Stimulated activated CD8-positive, alpha-beta memory T cell treated with anti-CD3 and anti-CD28 coated beads, Interleukin-12 subunit alpha, Interleukin-12 subunit beta, amount 100 ng/mL, for 24 hours (primary cell): ENCODE data around the gene HSH2D.
"Not testable (repeated sequence)": the region's sequence is repeated elsewhere in the genome, so short reads cannot be mapped to it uniquely, and the experiment has no call there.

Source experiments
- DNase-seq: peaks from one replicate; pipeline ENCODE4 v3.0.0-alpha.2; 2020; ENCODE audit errors: extremely low read depth

Gene HSH2D

DNA sequence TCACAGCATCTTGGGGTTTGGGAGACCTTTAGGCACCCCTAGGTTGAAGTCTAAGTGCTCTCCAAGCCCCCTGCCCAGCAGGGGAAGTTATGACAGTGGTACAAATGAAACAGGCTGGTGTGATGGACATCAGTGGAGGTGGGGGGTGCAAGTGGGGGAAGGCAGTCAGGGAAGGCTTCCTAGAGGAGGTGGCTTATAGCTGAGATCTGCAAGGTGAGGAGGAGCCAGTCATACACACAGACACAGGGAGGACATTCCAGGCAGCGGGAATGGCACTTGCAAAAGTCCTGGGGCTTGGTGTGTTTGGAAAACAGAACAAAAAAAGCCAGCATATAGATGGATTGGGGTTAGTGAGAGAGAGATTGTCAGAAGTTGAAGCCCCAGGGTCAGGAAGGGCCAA lies 11.6 kb downstream of the HSH2D start:
- no peak for DNase-seq

DNA sequence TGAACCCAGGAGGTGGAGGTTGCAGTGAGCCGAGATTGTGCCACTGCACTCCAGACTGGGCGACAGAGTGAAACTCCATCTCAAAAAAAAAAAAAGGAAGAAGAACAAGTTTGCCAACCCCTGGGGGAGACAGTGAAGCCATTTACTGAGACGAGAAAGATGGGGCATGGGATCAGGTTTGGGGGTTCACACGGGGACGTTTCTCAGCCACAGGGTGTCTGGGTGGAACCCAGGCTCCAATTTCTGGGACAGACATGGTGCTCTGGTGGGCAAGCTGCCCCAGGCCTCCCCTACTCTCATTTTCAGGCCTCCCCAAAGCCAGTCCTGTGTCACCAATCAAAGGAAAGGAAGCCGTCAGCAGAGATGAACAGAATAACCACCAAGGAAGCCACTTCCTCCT lies 13.4 kb downstream of the HSH2D start:
- no peak for DNase-seq

DNA sequence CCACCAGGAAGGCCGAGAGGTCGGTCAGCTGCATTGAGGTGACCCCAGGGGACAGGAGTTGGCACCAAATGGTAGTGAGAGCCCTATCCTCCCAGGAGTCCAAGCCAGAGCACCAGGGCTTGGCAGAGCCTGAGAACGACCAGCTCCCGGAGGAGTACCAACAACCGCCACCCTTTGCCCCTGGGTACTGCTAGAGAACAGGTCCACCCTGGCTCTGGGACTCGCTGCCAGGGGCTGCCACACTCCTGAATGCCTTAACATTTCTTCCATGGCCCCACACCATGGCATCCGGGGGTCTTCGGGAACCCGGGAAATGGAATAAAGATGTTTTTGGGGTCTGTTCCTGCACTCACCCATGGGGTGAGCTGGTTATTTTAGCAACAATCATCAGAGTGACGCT lies 14.1 kb downstream of the HSH2D start:
- no peak for DNase-seq

DNA sequence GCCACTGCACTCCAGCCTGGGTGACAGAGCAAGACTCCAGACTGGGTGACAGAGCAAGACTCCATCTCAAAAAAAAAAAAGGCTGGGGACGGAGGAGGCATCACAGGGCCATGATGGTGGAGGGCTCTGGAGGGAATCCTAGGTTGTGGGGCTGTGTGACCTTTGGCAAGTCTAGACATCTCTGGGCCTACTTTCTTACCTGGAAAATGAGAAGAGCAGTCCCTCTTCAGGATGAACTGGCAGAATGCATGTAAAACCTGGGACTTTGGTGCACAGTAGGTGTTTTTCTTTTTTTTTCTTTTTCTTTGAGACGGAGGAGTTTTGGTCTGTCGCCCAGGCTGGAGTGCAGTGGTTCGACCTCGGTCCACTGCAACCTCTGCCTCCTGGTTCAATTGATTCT lies 16.2 kb downstream of the HSH2D start:
- DNase-seq = no peak

DNA sequence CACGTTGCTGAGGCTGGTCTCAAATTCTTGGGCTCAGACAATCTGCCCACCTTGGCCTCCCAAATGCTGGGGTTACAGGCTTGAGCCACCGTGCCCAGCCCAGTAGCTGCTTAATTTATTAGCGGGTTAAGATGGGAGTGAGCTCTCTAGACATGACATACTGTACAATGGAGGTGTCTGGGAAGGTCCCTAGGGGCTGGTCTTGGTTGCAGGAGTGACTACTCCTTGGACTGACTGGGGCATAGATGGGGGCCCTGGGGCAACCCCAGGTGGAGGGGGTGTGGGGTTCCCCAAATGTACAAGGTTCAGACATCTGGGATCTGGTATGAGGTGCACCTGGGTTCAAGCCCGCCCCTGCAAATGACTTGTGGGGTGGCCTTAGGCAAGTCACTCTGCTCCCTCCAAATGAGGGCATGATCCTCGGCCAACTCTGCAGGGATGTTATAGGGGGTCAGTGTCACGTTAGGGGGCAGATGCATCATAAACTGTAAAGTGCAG lies 17.0 kb downstream of the HSH2D start:
- DNase-seq = no peak

DNA sequence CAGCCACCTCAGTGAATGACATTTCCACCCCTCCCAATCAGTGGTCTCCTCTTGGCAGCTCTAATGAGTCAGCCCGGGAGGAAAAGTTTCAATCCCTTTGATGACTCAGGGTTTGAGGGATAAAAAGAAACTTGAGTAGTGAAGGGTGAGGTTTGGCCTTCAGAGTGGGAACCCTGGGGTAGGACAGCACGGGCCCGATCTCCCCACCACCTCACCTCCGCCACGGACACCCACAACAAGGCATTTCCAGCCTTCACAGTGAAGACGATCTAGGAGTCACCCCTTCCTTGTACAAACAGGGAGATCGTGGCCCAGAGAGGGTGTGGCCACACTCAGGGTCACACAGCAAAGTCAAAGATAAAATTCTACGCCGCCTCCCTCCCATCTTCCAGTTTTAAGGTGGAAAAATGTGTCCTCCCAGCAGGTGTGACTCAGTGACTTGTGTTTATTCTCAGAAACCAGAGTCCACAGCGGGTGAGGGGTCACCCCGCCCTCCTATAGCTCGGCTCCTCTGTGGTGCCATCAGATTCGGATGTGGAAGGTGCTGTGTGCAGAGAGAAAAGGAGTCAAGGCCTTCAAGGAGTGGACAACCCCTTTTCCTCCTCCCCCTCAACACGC lies 17.6 kb downstream of the HSH2D start:
- DNase-seq = peak; percentile 14

DNA sequence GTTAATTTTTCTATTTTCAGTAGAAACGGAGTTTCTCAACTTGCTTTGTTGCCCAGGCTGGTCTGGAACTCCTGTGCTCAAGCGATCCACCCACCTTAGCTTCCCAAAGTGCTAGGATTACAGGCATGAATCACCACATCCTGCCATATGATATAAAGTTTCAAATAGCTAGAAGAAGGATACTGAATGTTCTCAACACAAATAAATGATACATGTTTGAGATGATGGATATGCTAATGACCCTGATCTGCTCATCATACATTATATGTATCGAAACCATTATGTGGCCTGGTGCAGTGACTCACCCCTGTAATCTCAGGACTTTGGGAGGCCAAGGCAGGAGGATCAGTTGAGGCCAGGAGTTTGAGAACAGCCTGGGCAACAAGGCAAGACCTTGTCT lies 18.4 kb downstream of the HSH2D start:
- DNase-seq = no peak

DNA sequence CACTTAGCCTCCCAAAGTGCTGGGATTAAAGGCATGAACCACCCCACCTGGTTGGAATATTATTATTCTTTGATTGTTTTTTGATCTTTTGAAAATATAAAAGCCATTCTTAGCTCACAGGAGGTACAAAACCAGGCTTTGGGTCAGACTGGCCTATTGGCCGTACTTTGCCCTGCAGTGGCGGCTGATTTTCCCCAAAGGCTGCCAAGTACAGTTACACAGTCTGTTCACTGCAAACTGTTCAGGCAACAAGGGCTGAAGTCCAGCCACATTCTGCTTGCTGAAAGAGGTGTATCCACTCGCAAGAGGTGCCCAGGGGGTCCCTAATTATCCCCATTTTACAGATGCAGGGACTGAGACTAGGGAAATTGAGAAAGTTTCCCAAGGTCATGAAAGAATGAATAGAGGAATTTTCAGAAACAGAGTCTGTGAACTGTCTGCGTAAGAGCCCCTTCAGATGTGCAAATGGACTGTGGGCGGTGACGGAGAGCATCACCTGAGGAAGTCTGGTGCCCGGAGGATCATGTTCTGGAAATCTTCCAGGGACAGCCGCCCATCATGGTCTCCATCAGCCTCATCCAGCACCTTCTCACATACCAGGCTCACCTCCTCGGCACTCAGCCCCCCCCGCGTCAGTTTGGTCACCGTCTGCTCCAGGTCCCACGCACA lies 20.9 kb downstream of the HSH2D start:
- no peak for DNase-seq

DNA sequence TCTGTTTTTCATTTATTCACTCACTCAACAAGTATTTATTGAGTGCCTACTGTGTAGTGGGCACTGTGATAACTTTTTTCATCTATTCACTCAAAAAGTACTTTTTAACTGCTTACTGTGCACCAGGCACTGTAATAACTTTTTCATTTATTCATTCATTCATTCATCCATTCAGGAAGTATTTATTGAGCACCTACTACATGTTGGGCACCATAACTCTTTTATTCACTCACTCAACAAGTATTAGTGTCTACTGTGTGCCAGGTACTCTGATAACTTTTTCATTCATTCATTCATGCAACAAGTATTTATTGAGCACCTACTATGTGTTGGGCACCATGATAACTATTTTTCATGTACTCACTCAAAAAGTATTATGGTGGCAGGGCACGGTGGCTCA lies 22.9 kb downstream of the HSH2D start:
- DNase-seq = no peak

DNA sequence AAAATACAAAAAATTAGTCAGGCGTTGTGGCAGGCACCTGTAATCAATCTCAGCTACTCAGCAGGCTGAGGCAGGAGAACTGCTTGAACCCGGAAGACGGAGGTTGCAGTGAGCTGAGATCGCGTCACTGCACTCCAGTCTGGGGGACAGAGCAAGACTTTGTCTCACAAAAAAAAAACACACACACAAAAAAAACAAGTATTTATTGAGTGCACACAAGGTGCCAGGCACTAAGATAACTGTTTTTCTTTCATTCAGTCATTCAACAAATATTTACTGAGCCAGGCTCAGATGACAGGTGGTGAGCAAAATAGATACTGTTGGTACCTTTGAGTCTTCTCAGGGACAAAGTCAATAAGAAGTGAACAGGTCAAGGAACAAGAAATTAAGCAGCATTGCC lies 23.6 kb downstream of the HSH2D start:
- DNase-seq = no peak

DNA sequence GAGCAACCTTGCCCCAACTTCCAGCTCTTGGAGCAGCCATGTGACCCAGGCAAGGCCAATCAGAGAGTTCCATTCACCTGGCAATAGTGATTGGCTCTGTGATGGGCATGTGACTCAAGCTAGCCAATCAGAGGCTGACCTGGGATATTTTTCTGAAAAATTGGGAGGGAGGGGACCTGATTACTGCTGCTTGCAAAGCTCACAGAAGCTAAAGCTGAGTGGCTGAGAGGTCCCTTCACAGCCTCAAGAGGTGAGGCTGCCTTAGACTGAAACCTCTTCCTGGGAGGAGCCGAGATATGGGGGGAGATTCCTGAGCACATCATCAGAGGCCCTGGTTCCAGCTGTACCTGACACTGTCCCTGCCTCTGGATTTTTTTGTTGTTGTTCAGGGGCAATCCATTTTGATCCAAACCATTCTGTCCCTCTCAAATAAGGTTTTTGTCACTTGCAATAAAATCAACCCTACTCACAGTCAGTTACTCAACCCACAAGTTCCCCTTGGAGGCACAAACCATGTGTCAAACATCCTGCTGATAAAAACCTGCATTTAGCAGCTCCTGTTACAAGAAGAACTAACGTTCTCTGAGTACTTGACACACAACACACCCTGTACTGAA lies 25.1 kb downstream of the HSH2D start:
- DNase-seq = no peak

DNA sequence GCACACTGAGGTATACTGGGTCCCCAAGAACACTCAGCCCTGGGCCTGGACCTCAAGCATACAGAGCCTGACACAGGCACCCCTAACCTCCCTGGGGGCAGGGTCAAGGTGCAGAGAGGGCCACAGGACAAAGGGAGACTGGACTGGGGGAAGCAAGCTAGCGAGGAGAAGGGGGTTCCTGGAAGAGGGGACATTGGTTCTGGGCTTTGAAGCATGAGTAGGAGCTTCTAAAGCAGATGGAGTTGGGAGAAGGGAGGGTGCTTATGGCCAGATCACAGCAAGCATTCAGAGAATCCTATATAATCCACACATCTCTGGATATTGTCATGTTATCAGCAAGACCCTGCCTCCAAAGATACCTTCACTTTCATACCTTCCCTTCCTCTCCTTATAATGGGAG lies 26.6 kb downstream of the HSH2D start:
- no peak for DNase-seq

DNA sequence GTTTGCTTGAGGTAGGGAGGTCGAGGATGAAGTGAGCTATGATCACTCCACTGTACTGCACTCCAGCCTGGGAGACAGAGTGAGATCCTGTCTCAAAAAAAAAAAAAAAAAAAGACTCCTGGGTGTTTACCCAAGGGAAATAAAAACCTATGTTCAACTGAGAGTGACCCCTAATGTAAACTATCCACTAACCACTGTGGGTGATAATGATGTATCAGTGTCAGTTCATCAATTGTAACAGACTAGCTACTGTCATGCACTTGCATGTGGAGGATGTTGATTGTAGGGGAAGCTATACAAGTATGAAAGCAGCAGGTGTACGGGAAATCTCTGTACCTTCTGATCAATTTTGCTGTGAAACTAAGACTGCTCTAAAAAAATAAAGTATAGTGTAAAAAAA lies 32.5 kb downstream of the HSH2D start:
- no peak for DNase-seq

DNA sequence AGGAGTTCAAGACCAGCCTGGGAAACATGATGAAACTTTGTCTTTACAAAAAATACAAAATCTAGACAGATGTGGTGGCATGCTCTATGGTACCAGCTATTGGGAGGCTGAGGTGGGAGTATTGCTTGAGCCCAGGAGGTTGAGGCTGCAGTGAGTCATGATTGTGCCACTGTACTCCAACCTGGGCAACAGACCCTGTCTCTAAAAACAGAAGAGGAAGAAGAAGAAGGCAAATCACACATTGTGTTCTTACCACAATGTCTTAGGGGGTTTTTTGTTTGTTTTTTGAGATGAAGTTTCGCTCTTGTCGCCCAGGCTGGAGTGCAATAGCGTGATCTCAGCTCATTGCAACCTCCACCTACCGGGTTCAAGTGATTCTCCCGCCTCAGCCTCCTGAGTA lies 35.4 kb downstream of the HSH2D start:
- DNase-seq = not testable (repeated sequence)

DNA sequence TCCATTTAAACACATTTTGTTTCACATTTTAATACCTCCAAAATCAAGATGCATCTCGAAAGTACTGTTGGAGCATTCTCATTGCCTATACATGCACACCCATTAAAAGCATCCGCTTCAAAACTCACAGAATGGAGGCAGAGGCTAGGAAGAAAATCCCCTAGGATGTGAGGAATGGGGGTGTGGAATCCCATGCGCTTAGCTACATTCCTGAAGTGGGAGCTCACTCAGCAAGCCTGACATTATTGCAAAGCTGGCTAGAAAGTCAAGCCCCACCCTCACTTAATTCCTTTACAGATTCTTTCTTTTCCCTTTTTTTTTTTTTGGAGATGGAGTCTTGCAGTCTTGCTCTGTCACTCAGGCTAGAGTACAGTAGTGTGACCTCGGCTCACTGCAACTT lies 37.1 kb downstream of the HSH2D start:
- DNase-seq = no peak

DNA sequence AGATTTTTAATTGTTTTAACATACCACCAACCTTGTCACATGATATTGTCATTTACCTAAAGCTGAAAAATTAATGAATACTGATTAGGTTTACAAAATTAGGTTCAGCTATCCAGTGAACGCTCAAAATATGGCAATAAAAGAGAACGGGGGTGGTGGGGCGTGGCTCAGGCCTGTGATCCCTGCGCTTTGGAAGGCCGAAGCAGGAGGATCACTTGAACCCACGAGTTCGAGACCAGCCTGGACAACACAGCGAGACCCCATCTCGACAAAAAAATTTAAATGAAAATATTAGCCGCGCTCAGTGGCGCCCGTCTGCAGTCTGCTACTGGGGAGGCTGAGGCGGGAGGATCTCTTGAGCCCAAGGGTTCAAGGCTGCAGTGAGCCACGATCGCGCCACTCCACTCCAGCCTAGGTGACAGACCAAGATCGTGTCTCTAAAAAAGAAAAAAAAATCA lies 41.2 kb downstream of the HSH2D start:
- no peak for DNase-seq

DNA sequence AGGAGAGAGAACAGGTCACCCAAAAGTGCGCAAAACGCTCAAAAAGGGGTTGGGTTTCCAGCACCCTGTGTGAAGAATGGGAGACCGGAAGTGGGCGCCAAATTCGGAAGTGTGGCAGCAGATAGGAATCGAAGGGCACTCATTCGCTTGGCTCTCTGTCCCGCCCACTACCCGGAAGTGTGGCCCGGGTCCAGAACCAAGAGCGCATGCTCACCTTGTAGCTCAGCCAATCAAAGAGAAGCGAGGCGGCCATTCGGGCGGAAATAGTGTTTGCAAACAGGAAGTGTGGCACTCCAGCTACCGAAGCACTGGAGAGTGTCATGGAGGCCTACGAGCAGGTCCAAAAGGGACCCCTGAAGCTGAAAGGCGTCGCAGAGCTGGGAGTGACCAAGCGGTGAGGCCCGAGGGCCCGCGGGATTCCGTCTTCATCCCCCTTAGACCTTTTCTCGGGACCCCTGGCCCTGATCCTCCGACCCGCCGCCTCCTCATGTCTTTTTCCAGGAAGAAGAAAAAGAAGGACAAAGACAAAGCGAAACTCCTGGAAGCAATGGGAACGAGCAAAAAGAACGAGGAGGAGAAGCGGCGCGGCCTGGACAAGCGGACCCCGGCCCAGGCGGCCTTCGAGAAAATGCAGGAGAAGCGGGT lies 41.8 kb downstream of the HSH2D start, which contains the start of gene FAM32A:
FAM32A (plus strand) TSS at position 288 of the 645 bp plus-strand sequence; CDS start at position 321, 33 bp downstream.
- DNase-seq = peak; percentile 95

DNA sequence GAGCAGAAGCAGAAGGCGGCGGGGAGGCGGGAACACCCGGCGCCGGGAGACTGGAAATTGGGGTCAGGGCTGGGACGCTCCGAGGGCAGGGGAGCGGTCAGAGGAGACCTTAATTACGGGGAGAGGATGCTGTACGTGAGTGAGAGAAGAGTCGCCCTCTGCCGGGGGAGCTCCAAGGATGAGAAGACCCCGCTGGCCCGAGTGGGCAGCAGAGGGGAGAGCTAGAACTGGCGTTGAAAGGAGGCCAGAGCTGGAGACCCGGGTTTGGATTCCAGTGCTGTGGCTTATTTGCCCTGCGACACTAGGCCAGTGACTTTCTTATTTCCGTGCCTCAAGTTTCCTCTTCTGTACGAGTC lies 42.3 kb downstream of the HSH2D start:
- DNase-seq = no peak

DNA sequence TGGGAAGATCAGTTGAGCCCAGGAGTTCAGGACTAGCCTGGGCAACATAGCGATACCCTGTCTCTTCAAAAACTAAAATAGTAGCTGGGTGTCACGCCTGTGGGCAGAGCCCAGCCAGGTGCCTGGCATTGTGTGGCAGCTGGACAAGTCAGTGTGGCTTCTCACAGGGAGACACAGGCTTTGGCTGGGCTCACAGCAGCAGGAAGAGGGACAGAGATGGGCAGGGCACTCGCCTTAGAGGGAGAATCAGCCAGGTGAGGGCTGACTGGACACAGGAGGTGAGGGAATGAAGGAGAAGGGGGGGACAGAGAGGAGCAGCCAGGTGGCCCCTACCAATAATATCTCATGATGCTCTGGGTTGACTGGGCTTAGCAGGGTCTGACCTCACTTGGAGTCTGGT lies 45.0 kb downstream of the HSH2D start:
- no peak for DNase-seq

DNA sequence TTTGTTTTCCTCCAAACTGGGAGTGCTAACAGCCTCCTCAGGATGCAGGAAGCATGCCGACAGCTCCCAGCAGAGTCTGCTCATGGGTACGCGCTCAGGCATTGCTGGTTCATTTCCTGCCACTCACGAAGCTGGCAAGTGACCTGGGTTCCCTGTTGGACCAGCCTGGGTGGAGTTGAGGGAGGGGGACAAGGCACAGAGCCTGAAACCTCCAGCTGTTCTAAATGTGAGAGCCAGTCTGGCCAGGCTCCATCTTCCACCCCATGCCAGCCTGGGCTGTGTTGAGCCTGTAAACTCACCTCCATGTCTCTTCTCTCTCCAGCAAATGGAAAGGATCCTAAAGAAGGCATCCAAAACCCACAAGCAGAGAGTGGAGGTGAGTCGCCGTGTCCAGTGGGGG lies 46.7 kb downstream of the HSH2D start:
- no peak for DNase-seq

DNA sequence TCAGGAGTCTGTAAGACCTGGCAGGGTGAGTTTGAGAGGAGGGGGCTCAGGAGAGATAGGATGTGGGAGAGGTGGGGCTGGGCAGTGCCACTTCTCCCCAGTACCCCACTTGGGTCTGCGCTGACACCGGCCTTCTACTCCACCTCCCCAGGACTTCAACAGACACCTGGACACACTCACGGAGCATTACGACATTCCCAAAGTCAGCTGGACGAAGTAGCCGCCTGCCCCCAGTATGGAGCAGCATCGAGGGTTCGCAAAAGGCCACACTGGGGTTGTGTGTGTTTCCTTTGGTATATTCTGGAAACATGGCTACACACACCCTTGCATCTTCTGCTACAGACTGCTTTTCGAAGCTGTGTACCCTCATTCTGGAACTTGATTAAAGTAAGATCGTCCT lies 47.3 kb downstream of the HSH2D start:
- no peak for DNase-seq

DNA sequence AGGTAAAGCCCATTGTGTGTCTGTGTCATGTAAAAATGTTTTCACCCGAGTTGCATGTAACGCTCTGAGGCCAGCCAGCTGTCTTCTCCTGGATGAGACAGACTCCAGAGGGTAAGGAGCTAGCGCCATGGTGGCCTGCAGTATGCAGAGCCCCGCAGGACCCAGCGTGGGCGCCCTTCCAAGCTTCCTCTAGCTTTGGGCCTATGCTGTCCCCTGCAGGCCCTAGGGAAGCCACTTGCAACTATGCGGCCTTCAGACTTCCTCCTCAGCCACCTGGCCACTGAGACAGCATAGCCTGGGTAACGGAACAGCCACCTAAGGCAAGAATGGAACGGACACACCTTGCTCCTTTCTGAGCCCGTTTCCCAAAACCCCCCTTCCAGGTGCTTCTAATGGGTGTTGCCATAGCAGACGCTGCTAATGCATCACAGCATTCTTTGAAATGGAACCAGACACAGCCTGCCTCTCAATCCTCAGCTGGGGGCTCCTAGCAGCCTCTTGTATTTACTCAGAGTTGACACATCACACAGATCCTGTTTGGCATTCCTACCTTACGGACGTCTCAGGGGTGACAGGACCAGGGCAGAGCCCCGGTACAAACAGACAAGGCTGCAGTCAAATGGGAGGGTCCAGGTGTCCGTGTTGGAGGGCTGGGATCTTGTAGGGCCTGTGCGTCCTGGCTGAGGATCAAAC lies 47.9 kb downstream of the HSH2D start:
- DNase-seq = no peak
